ENCODE data around the gene SDHC.
A peak's percentile ranks its signal among the peaks of the same experiment; 100 is the strongest.
"Not testable (repeated sequence)": the region's sequence is repeated elsewhere in the genome, so short reads cannot be mapped to it uniquely, and the experiment has no call there.

SDHC gene

GRCh38 chr1:161381707-161382106 is 67.5 kb downstream of the SDHC start:
- no peak for TF ChIP-seq CTCF (conservative IDR thresholded peaks at IDR 0.05; ENCODE audit: low read depth, low read length)
- no peak overlapping the region for H3K4me3 ChIP-seq (ENCODE audit: low read depth, low read length)
- DNase-seq (ENCODE audit: low read depth), result peak; percentile 30

DNA sequence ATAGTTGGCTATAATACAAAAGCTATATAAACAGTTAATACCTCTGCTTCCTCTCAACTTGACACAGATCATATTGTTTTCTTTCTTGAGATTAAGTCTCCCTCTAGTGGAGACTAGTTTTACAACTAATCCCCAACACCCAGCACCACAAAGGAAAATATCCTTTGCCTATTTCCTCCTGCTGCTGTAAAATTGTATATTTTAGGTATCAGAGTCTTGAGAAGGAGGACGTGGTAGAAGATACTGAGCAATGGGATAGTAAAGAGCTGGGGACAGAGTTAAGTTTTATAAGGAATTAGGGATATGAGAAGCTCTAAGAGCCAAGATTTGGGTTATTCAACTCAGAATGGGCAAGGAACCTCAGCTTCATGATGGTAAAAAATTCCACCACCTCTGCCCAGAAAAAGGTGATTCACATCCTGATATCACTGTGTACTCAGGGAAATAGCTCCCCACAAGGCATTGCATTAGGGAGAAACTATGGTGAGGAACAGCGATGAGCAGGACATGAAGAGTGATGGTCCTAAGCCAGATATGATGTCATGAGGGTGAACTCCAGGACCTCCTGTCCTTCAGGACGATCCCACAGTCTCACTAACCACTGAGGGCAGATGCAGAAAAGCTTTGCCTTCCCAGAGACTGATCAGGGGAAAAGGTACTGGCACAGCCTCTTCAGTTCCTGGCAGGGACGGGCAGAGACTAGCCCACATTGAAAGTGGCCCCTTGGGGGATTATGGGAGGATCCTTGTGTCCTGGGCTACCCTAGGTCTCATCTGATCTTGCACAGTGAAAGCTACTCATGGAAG is 68.2 kb downstream of the SDHC start:
- peak; percentile 56 for TF ChIP-seq CTCF (conservative IDR thresholded peaks at IDR 0.05; ENCODE audit: low read depth, low read length)
- DNase-seq (ENCODE audit: low read depth), result peak; percentile 88
- H3K4me3 ChIP-seq (ENCODE audit: low read depth, low read length), result no peak overlapping the region

- DNase-seq (ENCODE audit: low read depth), result no peak
- no peak overlapping the region for H3K4me3 ChIP-seq (ENCODE audit: low read depth, low read length)
- no peak for TF ChIP-seq CTCF (conservative IDR thresholded peaks at IDR 0.05; ENCODE audit: low read depth, low read length)
Measured at GRCh38 chr1:161388639-161389038, 74.5 kb downstream of the SDHC start.

- peak overlapping the region; percentile 63 for H3K4me3 ChIP-seq (ENCODE audit: low read depth, low read length)
- DNase-seq (ENCODE audit: low read depth), result not testable (repeated sequence)
Measured at GRCh38 chr1:161389158-161389557, 75.0 kb downstream of the SDHC start.

DNA sequence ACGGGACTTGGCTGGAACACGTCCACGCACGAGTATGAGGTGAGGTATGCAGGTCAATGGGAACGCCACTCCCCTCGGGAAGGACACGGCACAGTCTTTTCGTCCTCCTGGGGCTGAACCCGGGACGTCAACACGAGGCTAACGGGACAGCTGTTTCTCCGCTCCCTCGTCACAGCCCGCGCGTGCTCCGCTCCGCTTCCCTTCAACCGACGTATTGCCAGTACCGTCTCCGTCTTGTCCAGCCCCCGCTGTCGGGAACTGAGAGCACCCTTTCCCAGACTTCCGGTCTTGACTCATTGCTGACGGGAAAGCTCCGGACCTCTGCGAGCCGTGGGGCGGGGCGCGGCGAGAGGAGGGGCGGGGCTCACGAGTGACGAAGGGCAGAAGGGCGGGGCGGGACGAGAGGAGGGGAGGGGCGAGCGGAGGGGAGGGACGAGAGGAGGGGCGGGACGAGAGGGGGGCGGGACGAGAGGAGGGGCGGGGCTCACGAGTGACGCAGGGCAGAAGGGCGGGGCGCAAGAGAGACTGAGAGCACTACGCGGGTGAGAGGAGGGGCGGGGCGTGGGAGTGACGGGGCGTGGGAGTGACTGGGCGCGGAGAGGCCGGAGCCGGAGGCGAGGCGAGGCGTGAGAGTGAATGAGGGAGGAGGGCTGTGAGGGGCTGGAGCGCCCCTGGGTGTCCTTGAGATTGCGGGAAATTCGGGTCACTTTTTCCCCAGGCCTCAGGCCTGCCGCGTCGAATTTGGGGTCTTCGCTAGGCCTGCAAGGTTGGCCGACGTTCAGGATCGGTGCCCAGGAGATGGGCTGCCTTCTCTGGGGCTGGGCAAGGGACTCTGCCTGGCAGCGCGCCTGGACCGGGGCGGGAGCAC is 75.7 kb downstream of the SDHC start:
- TF ChIP-seq CTCF (conservative IDR thresholded peaks at IDR 0.05; ENCODE audit: low read depth, low read length), result no peak
- peak; percentile 99 for DNase-seq (ENCODE audit: low read depth)

GRCh38 chr1:161390559-161390858 is 76.3 kb downstream of the SDHC start:
- no peak for DNase-seq (ENCODE audit: low read depth)
- H3K4me3 ChIP-seq (ENCODE audit: low read depth, low read length), result peak overlapping the region; percentile 81
- TF ChIP-seq CTCF (conservative IDR thresholded peaks at IDR 0.05; ENCODE audit: low read depth, low read length), result no peak

More for the DNA sequence above, 75.7 kb downstream of the SDHC start:
- peak overlapping the region; percentile 81 for H3K4me3 ChIP-seq (ENCODE audit: low read depth, low read length)

DNA sequence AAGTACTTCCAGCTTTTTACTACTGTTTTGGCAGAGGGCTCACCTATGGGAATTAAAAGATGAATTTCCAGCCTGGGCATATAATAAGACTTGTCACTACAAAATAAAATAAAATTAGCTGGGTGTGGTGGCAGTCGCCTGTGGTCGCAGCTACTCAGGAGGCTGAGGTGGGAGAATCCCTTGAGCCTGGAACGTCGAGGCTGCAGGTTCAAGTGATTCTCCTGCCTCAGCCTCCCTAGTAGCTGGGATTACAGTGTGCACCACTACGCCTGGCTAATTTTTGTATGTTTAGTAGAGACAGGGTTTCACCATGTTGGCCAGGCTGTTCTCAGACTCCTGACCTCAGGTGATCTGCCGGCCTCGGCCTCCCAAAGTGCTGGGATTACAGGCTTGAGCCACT is 77.0 kb downstream of the SDHC start:
- H3K4me3 ChIP-seq (ENCODE audit: low read depth, low read length); DNase-seq (ENCODE audit: low read depth): not testable (repeated sequence)

GRCh38 chr1:161391611-161392010 is 77.4 kb downstream of the SDHC start:
- TF ChIP-seq CTCF (conservative IDR thresholded peaks at IDR 0.05; ENCODE audit: low read depth, low read length), result no peak
- DNase-seq (ENCODE audit: low read depth), result no peak
- H3K4me3 ChIP-seq (ENCODE audit: low read depth, low read length), result no peak overlapping the region
